ENCODE measurements around the gene CC2D2B. TPM values are rescaled to one million over a fixed set of nuclear protein-coding genes. Genes with fewer than 3 reads are reported as not detected.

CC2D2B gene, protein sequence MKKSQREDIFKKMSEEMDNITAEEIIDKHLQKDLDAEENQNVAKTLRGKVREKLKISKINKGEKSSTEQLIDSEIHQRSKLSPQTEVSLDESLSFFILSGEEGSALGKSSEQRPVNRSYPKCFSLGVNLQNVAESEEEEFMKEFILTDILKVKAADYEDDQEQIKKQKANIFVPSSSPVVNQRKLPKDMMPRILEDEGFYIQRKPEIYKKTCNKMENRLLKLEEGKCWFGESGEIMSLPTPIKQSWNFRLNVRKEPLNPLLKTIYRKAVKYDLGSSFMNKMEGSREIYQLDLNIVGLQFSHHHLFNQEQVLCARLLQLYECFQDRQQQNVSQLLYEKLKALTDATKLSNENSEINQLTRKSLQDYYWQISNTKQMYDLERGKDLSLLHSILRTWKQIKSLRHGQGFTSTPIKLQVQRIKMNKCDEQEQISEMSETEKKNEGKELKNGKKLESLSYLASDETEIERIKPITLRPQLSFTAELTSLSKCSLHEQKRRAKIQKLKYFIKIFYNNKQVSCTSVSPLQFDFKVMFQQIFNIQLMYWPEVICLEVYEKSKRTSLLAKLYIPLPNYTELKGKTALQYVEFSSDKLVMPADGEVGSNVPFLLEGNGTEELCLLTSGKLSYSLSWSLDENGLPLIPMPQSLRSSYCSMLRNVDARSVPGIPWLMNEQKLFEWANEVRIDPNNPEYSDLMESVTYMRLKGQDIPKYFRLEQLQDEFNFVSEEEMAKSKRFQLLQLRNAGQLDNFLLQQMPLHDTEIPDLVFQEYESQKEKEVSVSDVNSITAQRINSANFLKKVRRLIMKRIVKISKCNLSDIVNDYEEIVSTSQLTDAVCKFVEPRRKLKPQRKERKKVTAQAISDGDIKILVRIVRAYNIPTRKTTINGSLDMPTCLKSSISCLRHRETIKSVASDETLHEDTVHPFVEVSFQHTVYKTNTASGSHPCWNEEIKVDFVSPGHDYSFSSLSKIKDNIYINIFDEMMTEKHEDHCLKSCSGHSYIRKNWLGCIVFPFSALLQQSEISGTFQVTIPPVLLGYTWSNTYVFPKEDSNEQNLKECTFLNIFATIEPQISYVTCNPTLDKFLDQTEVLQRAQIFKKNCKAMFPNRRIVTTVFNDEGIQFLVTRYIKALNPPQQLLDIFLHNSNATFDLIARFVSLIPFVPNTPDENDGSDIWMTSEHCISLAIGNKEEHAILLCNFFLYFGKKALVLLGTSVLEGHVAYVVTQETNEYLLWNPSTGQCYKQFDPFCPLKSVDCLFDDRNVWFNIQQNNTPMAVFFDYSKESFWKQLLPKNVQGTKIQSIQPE (N-terminal part only)
- total RNA-seq (2016; rRNA removed; fragmentation: Illumina TruSeq; extraction: Trizol) (0.20 and 0.22 TPM in 2 replicates), polyA plus RNA-seq (2011; rRNA removed) (not detected in 2 replicates), polyA minus RNA-seq (2011; rRNA and poly(A)+ RNA removed; ENCODE audit: low replicate concordance) (not detected in 2 replicates), Bru-seq, nascent RNA (percentile 13 among the genes with signal in this experiment), BruChase-seq, experiment 1, labeled RNA remaining after a 6-hour chase (percentile 7 among the genes with signal in this experiment), BruChase-seq, experiment 2, labeled RNA remaining after a 2-hour chase (percentile 14 among the genes with signal in this experiment)
- total RNA-seq (2016; cell fraction: cytosol; rRNA removed; fragmentation: Illumina TruSeq; extraction: Trizol; ENCODE audit: low read depth) = not detected in 2 replicates
- 0.26 and 0.36 TPM in 2 replicates for total RNA-seq (2016; cell fraction: insoluble cytoplasmic fraction; rRNA removed; fragmentation: Illumina TruSeq; extraction: Trizol)
- 0.17 and 0.43 TPM in 2 replicates for total RNA-seq (2016; cell fraction: membrane; rRNA removed; fragmentation: Illumina TruSeq; extraction: Trizol)
- 0.53 and 0.94 TPM in 2 replicates for total RNA-seq (2016; cell fraction: nucleus; rRNA removed; fragmentation: Illumina TruSeq; extraction: Trizol)
- polyA plus RNA-seq (2011; cell fraction: cytosol; rRNA removed) = not detected in 2 replicates
- polyA plus RNA-seq (2011; cell fraction: nucleus; rRNA removed) = not detected in 2 replicates
- 0.11 and 0.12 TPM in 2 replicates for polyA plus RNA-seq (2012)
- 0.18 and 0.54 TPM in 2 replicates for polyA plus RNA-seq (2016; cell fraction: cytosol; fragmentation: Illumina TruSeq; extraction: Trizol; ENCODE audit: low read depth)
- 0.44 TPM in 1 of 2 replicates, not detected in the other for polyA plus RNA-seq (2016; cell fraction: insoluble cytoplasmic fraction; fragmentation: Illumina TruSeq; extraction: Trizol; ENCODE audit: low read depth)
- polyA plus RNA-seq (2016; cell fraction: membrane; fragmentation: Illumina TruSeq; extraction: Trizol; ENCODE audit: low read depth) = 0.65 TPM in 1 of 2 replicates, not detected in the other
- 0.47 TPM in 1 of 2 replicates, not detected in the other for polyA plus RNA-seq (2016; cell fraction: nucleus; fragmentation: Illumina TruSeq; extraction: Trizol; ENCODE audit: insufficient read depth, low read depth)
- polyA minus RNA-seq (2011; cell fraction: cytosol; rRNA and poly(A)+ RNA removed) = not detected in 2 replicates
- polyA minus RNA-seq (2011; cell fraction: nucleus; rRNA and poly(A)+ RNA removed) = not detected in 2 replicates
- long read RNA-seq, experiment 1 = 0 reads
- long read RNA-seq, experiment 2 = 0 reads

GRCh38 chr10:95907456-95908253 lies at the start of gene CC2D2B:
TSS of gene CC2D2B (plus strand) at chr10:95907975. CDS start at chr10:95911324, 3,349 bp downstream.
- Histone ChIP-seq H3K4me3 (replicated peaks in 1 of 3; ENCODE audit: insufficient read depth in 1 of 3, low read depth in 2 of 3, low read length in 3 of 3) (peak within 1 kb of the TSS; percentile 48 to 77 (median 54)), H3K4me2 (ENCODE audit: low read depth, low read length) (peak within 1 kb of the TSS; percentile 82), H3K27me3 (ENCODE audit: control insufficient read depth in 1 of 2, insufficient read depth in 2 of 2, low read length in 2 of 2) (no peaks in the 10 kb centered on the region), H3K4me1 (ENCODE audit: insufficient read depth, low read length) (peaks cover 34% of the 10 kb centered on the region), H3K36me3 (replicated peaks in 1 of 2; ENCODE audit: control insufficient read depth in 1 of 2, insufficient read depth in 2 of 2, low read length in 2 of 2) (peaks cover 0 to 8% of the 10 kb centered on the region in 2 experiments; a peak in 1 of 5 replicates), H2AFZ (ENCODE audit: low read length) (peak within 1 kb of the TSS; percentile 92), H3K9me3 (ENCODE audit: low read length) (no peaks in the 10 kb centered on the region), H3K9ac (ENCODE audit: insufficient read depth, low read depth, low read length) (peak within 1 kb of the TSS; percentile 65), H3K27ac (ENCODE audit: extremely low read length, insufficient read depth, low read length) (peak within 1 kb of the TSS; percentile 67), H4K20me1 (ENCODE audit: insufficient read depth, low read length) (no peaks in the 10 kb centered on the region), H3K79me2 (ENCODE audit: insufficient read depth, low read length) (peaks cover 6% of the 10 kb centered on the region)
- in situ Hi-C loops (cut with HindIII; ENCODE audit: extremely low pct_ligation_motif_present, low pct_unique_long_range_greater_than_20kb) (no loop called here), intact Hi-C loops (cut with micrococcal nuclease; ENCODE audit: unreplicated experiment) (loop anchor here (5.0 kb wide), 1 partner anchor 535 kb away; no protein-coding TSS in a partner anchor)
- FAIRE-seq (peak; percentile 47), DNase-seq (ENCODE audit: low spot score) (peak; percentile 66), ATAC-seq (peak; percentile 97)
- ChIA-PET POLR2A (interaction anchor here (1.7 to 2.0 kb wide), 2 partner anchors 42 to 222 kb away, joined by 8 to 11 read pairs; partner anchors contain the start of gene ZNF518A), CTCF (ENCODE audit: low intra/inter-chr PET ratio, low total read pairs) (interaction anchor here (1.6 kb wide), 1 partner anchor 214 kb away, joined by 5 read pairs; the partner anchor contains the start of gene TCTN3)
- 3% methylated on average over 20 of the region's 69 CpGs for WGBS (ENCODE audit: low lambda C conversion rate)
- BruUV-seq (replicated peaks) = TSS peak; percentile 47
- TF ChIP-seq ATF2 (CRISPR knock-in tag; IDR thresholded peaks at IDR 0.05) = no peak
- TF ChIP-seq ZNF646 (CRISPR knock-in tag; IDR thresholded peaks at IDR 0.05) = no peak
- TF ChIP-seq, protein P1, sequence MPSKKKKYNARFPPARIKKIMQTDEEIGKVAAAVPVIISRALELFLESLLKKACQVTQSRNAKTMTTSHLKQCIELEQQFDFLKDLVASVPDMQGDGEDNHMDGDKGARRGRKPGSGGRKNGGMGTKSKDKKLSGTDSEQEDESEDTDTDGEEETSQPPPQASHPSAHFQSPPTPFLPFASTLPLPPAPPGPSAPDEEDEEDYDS (CRISPR knock-in tag; IDR thresholded peaks at IDR 0.05) = peak; percentile 61
